ELR (cell line): ENCODE results near the gene HPS1.

Source experiments
- DNase-seq: peaks from one replicate; pipeline ENCODE4 v3.0.0-alpha.2; 2015; ENCODE audit warnings: low read depth

Gene HPS1

DNA sequence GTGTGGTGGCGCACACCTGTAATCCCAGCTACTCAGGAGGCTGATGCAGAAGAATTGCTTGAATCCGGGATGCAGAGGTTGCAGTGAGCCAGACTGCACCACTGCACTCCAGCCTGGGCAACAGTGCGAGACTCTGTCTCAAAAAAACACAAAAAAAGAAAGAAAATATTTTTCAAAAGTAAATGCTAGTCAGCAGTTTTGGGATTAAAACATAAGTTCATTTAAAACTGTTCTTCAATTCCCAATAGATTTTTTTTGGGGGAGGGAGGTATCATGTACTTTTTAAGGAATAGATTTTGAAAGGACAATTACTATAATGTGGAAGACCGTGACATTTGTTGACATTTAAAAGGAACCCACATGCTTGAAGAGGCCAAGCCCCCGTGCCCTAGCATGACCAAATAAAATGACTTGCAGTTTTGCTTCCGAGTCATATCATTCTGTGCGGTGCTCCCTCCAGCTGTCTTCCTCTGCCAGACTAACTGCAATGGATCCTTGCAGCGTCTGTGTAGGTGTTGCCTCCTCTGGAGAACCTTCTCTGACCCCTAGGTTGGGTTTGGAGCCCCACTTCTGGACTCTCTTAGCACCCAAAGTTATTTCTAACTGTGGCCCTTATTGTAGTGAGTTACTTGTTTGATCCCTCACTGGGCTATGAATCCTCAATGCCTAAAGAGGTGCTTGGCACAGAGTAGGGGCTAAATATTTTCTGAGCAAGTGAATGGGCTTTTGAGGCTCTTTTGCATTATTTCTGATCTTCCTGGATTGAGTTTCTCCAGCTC is 17.4 kb upstream of the HPS1 start:
- no peak for DNase-seq

DNA sequence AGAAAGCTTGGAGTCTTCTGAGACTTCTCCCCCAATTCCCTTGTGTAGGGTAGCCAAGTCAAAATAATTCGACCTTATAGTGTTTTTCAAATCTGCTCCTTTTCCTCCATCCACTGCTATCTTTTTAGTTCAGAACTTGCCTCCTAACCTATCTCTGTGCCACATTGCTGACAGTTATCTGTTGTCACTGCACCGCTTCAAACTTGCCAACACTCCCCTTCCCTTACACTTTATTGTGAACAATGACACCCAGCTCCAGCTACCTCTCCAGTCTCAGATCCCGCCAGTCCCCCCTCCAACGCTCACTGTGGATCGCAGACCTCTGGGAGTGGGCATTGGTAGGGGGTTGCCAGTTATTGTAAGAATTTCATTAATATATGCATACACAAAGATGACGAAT is 16.3 kb upstream of the HPS1 start:
- no peak for DNase-seq

DNA sequence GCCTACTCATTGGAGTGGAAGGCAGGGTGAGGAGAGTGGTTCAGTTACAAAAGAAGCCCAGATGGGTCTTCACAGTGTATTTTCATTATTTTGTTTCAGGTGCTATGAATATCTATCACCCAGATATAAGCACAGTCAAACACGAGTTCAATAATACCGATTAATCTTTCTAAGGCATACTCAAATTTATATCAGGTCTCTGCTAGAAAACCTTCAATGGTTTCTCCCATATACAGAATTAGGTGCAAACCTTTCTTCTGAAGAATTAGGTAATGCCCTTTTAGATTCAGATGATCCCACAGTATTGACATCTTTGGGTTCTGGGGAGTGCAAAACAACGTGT is 14.7 kb upstream of the HPS1 start:
- no peak for DNase-seq

DNA sequence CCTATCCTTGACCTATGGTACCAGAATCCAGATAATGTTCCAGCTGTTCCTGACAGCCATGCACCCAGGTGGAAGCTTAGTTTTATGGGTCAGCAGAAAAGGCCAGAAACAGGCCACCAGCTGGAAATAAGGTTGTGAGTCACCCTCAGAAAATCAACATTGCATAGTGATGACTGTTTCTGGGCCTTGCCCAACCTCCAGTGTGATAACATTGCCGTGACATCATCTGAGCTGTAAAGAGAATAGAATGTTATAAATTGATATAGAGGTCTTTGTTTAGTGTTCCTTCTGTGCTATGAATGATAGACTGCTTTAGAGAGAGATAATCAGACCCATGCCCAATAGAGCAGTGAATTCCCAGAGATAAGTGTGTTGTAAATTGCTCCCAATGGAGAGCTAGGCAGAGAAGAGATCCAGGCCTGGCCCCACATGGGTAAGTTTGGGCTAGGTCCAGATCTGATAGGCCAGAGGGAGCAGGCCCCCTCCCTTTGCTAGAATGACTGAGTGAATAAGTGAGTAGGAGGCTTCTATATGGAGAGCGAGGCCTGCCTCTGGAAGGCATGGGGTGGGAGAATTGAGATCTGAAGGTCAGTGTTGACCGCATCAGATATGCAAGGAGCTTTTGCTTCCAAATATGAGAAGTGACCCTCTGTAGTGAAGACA is 14.2 kb upstream of the HPS1 start:
- DNase-seq = peak; percentile 95

DNA sequence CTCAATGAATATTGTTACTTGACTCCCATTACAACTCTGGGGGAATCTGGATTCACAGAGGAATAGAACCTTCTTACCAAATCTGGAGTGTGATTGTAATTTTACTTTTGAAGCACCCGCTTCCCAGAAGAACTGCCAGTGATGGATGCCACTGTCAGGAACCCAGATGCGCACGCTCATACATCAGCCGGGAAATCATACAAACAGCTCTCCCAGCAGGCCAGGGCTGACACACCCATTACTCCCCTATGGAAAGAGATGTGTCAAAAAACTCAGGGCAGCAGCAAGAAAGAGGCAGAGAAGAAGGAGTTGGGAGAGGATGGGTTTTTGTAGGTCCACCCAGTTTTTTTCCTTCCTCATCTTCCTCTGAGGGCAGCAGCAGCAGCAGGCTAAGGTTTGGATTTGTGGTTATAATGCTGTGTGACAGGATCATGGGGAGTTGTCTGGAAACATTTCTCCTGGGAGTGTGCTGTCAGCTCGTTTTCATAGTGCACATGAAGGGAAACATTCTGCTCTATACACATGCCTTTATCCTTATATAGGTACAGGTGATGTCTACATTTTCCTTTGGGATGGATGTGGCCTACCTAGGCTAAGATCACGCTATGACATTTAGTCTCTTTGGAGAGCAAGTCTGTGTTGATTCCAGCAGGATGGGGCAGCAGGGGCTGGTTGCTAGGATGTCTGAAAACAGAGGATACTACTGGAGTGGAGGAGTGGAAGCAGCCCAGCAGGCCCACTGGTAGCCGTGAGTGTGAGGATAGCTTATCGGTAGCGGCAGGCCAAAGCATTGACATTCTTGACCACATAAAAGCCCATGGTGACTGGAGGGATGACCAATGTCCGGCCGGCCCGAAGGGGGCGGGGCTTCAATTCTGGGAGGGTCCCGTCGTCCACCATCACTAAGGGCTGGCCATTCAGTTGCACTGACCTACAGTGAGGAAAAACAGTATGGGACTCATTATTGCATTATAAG is 12.4 kb upstream of the HPS1 start:
- no peak for DNase-seq

DNA sequence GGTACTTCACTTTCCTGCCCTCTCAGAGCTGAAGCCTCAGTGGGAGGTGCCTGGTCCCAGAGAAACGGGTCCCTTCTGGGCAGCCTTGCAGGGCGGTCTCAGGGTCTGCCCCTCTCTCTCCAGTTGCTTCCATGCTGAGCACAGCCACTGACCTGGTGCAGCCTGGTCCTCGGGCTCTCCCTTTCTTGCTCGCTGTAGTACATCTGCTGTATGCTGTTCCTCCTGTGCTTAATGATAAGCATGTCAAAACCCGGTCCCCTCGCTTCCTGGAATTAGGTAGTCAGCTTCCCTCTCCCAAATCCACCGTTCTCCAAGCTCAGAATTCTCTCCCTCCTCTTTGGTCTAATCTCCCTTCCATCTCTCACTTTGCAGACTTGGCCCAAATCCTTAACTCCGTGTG is 11.0 kb upstream of the HPS1 start:
- no peak for DNase-seq

DNA sequence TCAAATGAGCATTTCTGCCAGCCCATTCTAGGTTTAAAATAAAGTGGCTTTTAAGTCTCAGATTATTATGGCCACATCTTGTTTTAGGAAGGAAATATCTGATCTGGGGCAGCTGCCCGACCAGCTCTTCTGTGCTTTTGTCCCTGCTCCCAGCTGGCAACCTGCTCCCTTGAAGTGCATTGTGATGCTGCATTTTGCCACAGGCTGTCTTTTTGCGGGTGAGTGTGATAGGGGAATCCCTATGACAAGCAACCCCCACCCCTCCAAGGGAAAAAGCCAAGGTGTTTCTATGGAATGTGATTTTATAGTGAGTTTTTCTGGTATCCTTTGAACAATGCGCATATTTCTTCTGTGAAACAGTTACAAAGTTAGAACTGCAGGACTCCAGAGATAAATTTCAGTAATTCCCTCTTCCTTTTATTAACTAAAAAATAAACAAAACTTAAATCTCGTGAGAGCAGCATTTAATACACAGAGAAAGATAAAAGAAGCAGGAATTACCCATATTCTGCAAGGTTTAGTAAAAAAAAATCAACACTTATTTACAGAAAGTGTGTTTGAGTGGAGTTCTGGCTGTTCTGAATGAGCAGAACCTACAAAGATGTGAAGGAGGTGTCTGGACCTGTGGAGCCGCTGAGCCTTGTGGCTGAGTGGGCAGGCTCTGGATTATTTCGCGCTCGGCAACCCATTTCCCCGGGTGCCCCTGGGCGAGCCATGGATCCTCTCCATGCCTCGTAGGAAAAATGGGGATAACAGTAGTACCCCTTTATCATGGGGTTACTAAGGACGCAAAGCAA is 10.1 kb upstream of the HPS1 start:
- no peak for DNase-seq

DNA sequence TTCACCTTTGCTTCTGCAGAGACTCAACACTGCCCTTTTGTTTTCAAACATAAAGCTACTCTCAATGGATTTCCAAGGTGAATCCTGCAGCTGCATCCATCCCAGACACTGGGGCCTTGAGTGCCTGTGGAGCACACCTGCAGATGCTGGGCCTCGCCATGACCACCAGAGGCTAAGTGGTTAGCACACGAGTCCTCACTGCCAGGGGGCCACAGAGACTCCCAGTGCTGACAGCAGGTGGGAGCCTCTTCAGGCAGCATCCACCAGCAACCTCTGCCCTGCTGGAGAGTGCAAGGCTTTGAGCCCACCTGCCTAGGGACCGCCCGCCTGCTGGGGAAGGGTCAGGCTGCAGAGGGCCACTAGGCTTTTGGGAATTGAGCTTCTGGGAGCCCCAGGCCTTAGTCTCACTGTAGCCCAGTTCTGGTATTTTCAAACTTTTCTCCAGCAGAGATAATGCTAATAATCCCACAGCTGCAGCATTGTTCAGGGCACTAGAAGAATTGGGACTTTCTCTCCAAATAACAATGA is 9.4 kb upstream of the HPS1 start:
- no peak for DNase-seq

DNA sequence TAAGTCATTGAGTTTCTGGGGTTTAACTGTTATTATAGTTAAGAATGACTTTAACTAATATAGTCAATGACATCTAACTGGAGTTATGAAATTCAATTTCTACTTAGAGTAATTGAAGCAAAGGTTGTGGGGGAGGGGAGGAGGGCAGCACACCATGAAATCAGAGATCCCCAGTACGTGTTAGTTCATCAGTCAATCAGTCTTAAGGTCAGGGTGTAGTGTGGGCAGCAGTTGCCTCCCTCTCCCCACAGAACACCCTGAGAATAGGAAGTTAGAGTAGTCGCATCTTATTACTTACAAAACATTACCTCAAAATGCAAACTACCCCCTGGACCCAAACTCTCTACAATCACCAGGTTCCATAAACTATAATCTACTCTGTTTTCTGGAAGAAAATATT is 7.0 kb upstream of the HPS1 start:
- DNase-seq = no peak

DNA sequence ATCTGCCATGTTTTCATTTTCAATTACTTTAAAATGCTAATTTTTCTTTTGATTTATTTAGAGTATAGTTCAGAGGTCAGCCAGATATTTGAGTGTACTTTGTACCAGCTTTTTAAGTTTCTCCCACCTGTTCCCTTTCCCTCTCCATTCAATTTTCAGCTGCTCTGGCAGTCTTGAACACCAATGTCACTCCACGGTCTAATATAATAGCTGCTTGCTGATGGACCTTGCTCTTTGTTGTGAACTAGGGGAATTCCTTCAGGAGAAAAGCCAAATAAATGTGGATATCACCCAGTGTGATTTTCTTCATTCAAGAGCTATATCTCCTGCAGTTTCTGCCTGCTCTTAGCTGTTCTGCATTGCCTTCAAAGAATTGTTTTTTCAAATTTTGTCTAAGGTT is 3.9 kb upstream of the HPS1 start:
- no peak for DNase-seq

DNA sequence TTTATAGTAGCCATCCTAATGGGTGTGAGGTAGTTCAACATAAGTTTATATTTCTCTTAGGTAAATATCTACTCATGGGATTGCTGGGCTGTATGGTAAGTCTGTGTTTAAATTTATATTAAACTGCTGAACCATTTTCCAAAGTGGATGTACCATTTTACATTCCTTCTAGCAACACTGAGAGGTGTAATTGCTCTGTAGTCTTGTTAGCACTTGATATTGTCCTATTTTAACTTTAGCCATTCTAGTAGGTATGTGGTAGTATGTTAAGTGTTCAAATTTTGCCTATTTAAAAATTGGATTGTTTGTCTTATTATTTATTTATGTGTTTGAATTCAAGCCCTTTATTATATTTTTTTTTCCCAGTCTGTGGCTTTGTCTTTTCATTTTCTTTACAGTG is 2.6 kb upstream of the HPS1 start:
- no peak for DNase-seq

DNA sequence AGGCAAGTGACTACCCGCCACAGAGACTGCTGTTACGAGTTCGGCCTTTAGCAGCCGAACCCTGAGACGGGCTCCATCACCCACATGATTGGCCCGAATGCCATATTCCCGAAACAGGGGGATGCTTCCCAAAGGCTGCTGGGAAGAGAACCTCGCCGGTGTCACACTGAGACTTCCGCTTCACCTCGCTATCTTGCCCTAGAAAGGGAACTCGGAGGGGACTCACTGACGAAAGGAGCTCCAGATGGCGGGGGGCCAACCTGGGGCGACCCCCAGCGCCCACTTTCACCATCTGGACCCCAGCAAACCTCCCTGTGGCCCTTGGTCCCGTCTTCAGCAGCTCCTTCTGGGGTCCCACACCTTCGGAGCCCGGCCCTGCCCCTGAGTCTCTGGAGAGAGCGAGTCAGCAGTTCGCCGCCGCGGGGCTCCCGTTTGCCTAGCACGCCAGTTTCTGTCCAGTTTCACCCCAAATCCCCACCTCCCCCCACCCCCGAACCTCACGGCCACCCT is 529 bp downstream of the HPS1 start:
- DNase-seq = peak; percentile 65

DNA sequence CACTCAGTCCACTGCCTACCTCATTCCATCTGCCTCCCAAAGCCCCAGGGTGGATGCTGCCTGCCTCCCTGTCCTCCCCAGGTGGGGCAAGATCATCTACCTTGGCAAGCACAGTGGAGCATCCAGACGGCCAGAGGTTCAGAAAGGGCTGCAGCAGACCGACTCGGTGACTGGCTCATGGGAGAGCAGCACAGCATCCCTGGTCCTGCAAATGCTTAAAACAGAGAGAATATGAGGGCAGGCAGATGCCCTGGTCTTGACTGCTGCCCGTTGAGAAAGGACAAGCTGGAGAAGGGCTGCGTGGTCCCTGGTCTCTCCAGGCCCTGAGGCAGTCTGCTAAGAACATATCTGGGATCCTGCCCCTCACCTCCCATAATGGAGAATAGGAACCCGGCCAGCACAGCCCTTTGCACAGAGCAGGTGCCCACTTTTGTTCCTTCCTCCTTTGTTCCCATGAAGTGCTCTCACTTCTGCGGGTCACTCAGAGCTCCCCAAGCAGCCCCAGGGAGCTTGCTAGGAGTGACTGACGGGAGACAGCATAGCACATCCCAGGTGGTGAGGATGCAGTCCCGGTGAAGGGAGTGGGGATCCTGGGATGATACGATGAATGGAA is 1.4 kb downstream of the HPS1 start:
- no peak for DNase-seq

DNA sequence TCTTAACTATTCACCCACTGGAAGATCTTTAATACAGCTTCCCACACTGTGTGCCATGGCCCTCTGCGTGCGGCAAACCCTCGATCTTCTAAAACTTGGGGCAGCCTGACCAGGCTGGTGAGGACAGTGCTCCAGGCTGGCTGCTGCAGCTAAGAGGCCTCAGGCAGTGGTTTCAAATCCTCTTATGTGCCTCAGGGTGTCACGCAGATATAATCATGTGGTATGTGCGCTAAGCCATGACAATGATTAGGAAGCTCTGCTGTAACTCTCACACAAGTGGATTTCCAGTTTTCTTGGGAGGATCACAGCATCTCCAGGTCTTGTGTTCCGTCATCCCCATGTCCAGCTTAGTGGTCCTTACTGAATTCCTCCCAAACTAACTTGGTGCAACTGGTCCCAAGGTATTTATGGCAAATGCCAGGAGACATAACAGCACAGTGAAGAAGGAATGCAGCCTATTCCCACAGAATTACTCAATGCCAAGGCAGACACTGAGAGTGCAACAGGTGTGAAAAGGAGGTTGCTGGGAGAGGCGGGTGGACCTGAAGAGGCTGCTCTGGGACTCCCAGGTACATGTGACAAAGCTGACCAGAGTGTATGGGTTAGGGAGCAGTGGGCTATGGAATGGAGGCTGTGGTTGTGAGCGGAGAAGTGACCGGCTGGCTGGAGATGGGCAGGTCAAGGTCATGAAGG is 2.3 kb downstream of the HPS1 start:
- DNase-seq = no peak

DNA sequence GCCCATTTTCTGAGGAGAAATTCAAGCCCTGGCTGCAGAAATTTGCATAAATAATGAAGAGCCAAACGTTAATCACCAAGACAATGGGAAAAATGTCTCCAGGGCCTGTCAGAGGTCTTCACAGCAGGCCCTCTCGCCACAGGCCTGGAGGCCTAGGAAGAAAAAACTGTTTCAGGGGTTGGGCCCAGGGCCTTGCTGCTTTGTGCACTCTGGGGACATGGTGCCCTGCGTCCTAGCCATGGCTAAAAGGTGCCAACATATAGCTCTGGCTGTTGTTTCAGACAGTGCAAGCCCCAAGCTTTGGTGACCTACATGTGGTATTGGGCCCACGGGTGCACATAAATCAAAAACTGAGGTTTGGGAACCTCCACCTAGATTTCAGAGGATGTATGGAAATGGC is 8.0 kb downstream of the HPS1 start:
- DNase-seq = no peak

DNA sequence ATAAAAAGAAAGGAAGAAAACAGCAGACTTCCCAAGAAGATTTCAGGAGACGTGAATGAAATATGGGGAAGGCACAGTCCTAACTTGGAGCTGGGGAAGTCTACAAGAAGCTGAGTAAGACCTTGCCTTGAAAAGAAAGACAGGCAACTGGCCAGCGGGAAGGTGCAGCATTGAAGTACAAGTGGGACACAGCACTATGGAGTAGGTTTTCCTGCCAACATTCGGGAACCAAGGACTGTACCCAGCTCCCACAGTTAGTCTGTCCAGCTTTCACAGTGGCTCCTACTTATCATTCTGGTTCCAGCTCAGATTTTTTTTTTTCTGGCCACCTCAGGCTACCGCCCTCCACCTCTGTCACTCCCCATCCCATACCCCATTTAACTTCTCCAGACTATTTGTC is 10.0 kb downstream of the HPS1 start:
- no peak for DNase-seq

DNA sequence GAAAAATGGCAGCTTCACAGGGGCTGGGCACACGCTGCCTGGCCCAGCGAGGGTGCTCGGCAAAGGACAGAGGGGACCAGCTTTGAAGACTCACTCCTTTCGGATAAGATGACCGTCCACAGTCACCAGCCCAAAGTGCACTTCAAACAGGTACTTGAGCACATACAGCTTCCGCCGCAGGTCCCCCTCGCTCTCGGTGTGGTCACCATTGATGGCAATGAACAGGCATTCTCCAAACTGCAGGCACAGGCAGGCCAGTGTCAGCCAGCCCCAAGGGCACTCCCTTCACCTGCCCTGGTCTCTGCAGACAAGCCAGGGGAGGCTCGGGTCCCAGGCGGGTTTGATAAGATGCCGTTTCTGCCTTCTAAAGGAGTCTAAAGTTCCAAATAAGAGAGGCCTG is 11.6 kb downstream of the HPS1 start:
- DNase-seq = no peak

DNA sequence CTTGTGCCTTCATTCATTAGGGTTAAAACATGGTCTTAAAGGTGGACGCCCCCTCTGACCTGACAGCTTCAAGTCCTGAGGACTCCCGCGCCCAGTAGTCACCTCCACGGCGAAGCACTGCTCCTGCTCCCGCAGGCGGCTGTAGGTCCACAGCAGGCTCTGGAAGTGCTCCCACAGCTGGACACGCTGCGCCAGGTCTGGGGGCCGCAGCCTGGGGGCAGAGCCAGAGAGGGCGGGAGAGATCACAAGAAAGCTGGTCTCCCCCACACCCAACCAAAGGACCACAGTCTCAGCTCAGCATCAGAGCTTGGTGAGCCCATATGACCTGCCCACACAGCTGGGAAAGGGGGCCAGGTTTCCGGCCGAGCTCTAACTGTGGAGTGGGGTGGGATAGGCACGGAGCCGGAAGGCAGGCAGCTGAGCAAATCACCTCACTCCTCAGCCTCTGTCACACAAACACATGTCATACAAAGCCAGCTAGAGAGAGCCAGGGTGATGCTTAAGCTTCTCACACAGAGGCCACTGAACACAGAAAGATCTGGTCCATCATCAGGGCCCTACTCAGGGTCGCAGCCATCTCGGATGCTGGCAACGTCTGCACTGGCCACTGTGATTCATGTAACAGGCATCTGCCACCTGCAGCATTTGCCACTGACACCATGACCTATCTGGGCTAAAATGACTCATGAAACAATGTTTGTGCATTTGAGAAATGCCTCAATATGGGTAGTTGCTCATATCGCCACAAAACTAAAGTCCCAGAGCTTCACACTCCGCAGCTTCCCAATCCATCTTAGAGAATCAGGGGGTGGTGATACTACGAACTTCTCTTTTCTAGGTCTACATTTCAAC is 12.6 kb downstream of the HPS1 start:
- peak; percentile 85 for DNase-seq

DNA sequence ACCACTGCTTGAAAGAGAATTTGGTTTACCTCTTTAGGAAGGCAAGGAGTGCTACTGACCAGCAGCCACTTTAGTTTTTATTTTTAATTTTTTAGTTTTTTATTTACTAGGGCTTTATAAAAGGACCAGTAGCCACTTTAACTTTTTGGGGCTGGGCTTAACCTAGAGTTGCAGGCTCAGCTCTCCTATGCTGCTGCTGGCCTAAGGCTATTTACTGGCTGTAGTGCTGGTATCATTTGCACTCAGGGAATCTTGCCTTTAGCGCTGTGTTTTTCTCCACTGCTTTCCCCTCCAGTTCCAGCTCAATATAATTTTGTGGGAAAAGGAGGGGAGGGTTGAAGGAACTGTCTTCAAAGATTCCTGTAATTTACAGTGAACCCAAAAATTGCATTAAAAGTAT is 13.4 kb downstream of the HPS1 start:
- DNase-seq = no peak

DNA sequence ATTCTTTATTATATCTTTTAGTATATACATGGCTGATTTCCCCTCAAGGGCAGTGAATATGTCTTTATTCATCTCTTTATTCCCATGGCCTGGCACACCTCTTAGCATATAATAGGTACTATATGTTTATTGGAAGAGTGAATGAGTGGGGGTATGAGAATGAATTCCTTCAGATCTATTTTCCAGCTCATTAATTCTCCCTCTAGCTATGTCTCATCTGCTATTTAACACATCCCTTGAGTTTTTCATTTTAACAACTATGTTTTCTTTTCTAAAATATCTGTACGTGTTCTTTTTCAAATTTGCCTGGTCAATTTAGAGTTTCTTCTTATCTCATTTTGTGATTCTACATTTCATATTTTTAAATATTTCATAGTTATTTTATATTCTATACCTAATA is 14.4 kb downstream of the HPS1 start:
- no peak for DNase-seq
